Endodermal cell (in vitro differentiated cells): ENCODE data around the gene FBXW12. TPM values are rescaled to one million over a fixed set of nuclear protein-coding genes. Genes with fewer than 3 reads are reported as not detected.

Experiments
- DNase-seq: peaks from one replicate; pipeline ENCODE4 v3.0.0-alpha.2; 2017
- H3K27ac ChIP-seq: 2 replicates; pipeline ENCODE4 v1.5.1; 2013; ENCODE audit warnings: mild to moderate bottlenecking, low read depth, low read length, moderate library complexity
- H3K27me3 ChIP-seq: 2 replicates; pipeline ENCODE4 v1.6.1; 2013; ENCODE audit warnings: mild to moderate bottlenecking, low read length, moderate library complexity; ENCODE audit not compliant: insufficient read depth, control insufficient read depth, poor library complexity, severe bottlenecking
- H3K36me3 ChIP-seq: 2 replicates; pipeline ENCODE4 v1.7.0; 2013; ENCODE audit warnings: mild to moderate bottlenecking, low read length, moderate library complexity; ENCODE audit not compliant: control insufficient read depth, insufficient read depth
- H3K4me1 ChIP-seq: one replicate; pipeline ENCODE4 v1.7.0; 2013; ENCODE audit warnings: low read length; ENCODE audit not compliant: control insufficient read depth, insufficient read depth
- H3K4me3 ChIP-seq: 2 replicates; pipeline ENCODE4 v1.5.1; 2013; ENCODE audit warnings: mild to moderate bottlenecking, low read length, moderate library complexity
- H3K9ac ChIP-seq: 2 replicates; pipeline ENCODE4 v1.6.1; 2013; ENCODE audit warnings: mild to moderate bottlenecking, low read length, moderate library complexity; ENCODE audit not compliant: poor library complexity, severe bottlenecking; ENCODE audit errors: extremely low read depth
- H3K9me3 ChIP-seq: 2 replicates; pipeline ENCODE4 v1.6.1; 2013; ENCODE audit warnings: mild to moderate bottlenecking, low read length, moderate library complexity; ENCODE audit not compliant: control insufficient read depth
- H3K27ac Mint-ChIP-seq: 2 replicates; pipeline ENCODE4 v1.8.0; 2020; ENCODE audit warnings: mixed read lengths
- H3K27me3 Mint-ChIP-seq: 2 replicates; pipeline ENCODE4 v1.8.0; 2021; ENCODE audit warnings: mild to moderate bottlenecking, mixed read lengths; ENCODE audit not compliant: insufficient read depth
- H3K36me3 Mint-ChIP-seq: 2 replicates; pipeline ENCODE4 v1.8.0; 2020; ENCODE audit warnings: low read depth, mixed read lengths
- H3K4me1 Mint-ChIP-seq: 2 replicates; pipeline ENCODE4 v1.8.0; 2020; ENCODE audit warnings: mixed read lengths
- H3K4me3 Mint-ChIP-seq: 2 replicates; pipeline ENCODE4 v1.8.0; 2020; ENCODE audit warnings: mild to moderate bottlenecking, moderate library complexity, mixed read lengths
- H3K9me3 Mint-ChIP-seq: 2 replicates; pipeline ENCODE4 v1.8.0; 2020; ENCODE audit warnings: mild to moderate bottlenecking, mixed read lengths
- WGBS, 2 experiments: methylation state at CpG; one replicate each; pipeline versions ENCODE4 v1.1.5 to v1.1.7; 2013; ENCODE audit warnings: missing lambda C conversion rate in 2 of 2, mixed read lengths in 1 of 2; ENCODE audit not compliant: insufficient coverage in 1 of 2, insufficient read length in 1 of 2; 5-methylcytosine and 5-hydroxymethylcytosine counted together
- total RNA-seq, 2 donors: library from RNA; stranded (reverse); fragmentation: NEBNext Ultra II Directional in 1 of 2; extraction: Animal tissue kit (Norgen Biotek cat#: 25700) in 1 of 2; gene quantifications; 2 replicates in 1 of 2; 3 replicates in 1 of 2; pipeline ENCODE4 v1.2.1, GENCODE V29; 2021
- TF ChIP-seq, protein P1 (sequence below): fragments of 200-600 bp; sonication (generic); conservative IDR thresholded peaks from 2 replicates; pipeline ENCODE4 v1.5.0; 2021; ENCODE audit warnings: antibody characterized with exemption, mild to moderate bottlenecking

The FBXW12 gene
- total RNA-seq, 2 donors from 2014 or later = 0.13 to 1.4 TPM

DNA sequence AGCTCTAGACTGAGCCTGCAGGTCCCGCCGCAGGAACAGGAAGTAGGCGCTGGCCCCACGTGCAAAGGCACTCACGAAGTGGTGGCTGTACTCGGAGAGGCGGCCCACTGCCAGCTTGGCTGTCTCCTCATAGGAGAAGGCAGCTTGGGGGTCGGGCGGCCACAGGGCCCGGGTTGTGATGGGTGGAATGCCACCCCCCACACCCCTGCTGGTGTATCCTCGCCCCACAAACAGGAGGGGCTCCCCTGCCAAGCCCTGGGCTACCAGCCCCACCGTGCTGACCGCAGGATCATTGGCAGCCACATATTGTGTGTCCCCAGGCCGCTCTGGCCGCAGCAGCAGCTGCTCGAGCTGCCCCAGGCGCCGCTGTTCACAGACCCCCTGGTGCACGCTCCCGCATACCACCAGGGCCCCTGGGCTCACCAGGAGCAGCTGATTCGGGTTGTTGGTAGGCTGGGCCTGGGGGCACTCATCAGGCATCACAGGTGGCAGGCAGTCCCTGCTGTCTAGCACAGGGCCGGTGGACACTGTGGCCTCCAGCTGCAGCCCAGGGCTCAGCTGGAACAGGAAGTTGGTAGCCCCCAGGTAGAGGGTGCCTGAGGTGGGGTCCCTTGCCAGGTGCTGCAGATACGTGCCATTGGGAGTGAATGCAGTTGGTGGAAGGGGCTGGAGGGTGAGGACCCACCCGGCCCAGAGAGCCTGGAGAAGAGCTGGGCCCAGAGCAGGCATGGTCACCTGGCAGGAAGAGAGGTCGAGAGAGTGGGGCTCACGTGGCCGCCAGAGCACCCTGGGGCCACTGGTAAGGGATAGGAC is 52.1 kb downstream of the FBXW12 start:
- Histone ChIP-seq H3K27ac (no peak overlapping the region), H3K36me3 (peaks cover 8% of the 10 kb centered on the region), H3K4me1 (peaks cover 9% of the 10 kb centered on the region), H3K9me3 (no peaks in the 10 kb centered on the region), H3K4me3 (no peak overlapping the region), H3K27me3 (no peaks in the 10 kb centered on the region), H3K9ac (no peak overlapping the region)
- Mint-ChIP-seq H3K4me3 (no peak overlapping the region), H3K9me3 (no peaks in the 10 kb centered on the region), H3K27ac (peak overlapping the region; percentile 73), H3K27me3 (no peaks in the 10 kb centered on the region), H3K4me1 (peaks cover 31% of the 10 kb centered on the region), H3K36me3 (peaks cover 22% of the 10 kb centered on the region)
- TF ChIP-seq, protein P1, sequence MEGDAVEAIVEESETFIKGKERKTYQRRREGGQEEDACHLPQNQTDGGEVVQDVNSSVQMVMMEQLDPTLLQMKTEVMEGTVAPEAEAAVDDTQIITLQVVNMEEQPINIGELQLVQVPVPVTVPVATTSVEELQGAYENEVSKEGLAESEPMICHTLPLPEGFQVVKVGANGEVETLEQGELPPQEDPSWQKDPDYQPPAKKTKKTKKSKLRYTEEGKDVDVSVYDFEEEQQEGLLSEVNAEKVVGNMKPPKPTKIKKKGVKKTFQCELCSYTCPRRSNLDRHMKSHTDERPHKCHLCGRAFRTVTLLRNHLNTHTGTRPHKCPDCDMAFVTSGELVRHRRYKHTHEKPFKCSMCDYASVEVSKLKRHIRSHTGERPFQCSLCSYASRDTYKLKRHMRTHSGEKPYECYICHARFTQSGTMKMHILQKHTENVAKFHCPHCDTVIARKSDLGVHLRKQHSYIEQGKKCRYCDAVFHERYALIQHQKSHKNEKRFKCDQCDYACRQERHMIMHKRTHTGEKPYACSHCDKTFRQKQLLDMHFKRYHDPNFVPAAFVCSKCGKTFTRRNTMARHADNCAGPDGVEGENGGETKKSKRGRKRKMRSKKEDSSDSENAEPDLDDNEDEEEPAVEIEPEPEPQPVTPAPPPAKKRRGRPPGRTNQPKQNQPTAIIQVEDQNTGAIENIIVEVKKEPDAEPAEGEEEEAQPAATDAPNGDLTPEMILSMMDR = no peak
- no peak for DNase-seq
- WGBS, 2 experiments = 92 to 95% methylated on average over 11 to 27 of the region's 27 CpGs

DNA sequence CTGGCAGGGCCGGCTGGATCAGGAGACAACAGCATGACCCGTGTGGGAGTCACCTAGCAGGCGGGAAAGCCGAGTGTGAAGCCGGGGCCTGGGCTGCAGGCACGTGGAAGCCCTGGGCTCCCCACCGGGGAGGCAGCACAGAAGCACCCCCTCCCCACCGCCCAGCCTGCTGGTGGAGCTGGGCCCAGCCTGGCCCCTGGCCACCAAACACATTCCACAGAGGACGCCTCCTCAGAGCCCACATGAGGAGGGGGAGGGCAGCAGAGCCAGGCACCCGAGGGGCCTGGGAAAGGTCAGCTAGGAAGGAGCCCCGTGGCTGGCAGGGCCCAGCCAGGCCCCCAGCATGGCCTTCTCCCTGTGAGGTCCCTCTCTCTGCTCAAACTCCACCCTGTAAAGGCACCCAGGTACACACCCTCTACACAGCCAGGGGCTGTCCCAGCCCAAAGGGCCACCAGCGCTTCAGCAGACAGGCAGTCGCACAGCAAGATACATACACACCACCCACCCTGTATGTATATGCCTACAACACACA is 53.3 kb downstream of the FBXW12 start:
- 80 to 84% methylated on average over 8 to 13 of the region's 13 CpGs for WGBS, 2 experiments
- H3K4me3 ChIP-seq = no peak overlapping the region
- DNase-seq = no peak
- H3K27me3 Mint-ChIP-seq = no peaks in the 10 kb centered on the region
- no peaks in the 10 kb centered on the region for H3K9me3 ChIP-seq
- H3K36me3 Mint-ChIP-seq = peaks cover 16% of the 10 kb centered on the region
- H3K27me3 ChIP-seq = no peaks in the 10 kb centered on the region
- peaks cover 8% of the 10 kb centered on the region for H3K36me3 ChIP-seq
- peaks cover 12% of the 10 kb centered on the region for H3K4me1 ChIP-seq
- TF ChIP-seq, protein P1 = no peak
- H3K27ac Mint-ChIP-seq = peak overlapping the region; percentile 73
- peak overlapping the region; percentile 21 for H3K27ac ChIP-seq
- no peak overlapping the region for H3K4me3 Mint-ChIP-seq
- H3K9me3 Mint-ChIP-seq = no peaks in the 10 kb centered on the region
- no peak overlapping the region for H3K9ac ChIP-seq
- H3K4me1 Mint-ChIP-seq = peaks cover 32% of the 10 kb centered on the region

DNA sequence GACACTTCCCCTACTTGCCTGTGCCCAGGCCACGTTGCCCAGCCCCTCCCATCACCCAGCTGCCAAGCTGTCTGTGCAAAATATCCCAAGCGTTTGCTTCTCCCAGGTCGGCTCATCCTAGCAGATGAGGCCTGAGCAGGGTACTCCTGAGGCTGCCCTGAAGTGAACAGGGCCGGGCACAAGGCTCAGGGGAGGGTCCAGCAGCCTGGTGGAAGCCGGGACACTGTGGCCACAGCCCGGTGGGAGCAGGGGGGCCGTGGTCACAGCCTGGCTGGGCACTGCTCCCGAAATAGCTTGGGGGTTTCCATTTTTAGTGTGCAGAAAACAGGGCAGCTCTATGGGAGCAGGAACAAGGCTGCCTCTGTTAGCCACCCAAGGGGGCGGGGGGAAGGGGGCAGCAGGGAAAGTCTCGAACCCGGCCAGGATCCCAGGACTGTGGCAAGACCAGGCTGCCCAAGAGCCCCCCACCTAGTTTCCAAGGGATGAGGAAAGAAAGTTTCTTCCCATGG is 54.4 kb downstream of the FBXW12 start:
- Histone ChIP-seq H3K4me3 (no peak overlapping the region), H3K27me3 (no peaks in the 10 kb centered on the region), H3K9me3 (no peaks in the 10 kb centered on the region), H3K27ac (no peak overlapping the region), H3K4me1 (peaks cover 14% of the 10 kb centered on the region), H3K9ac (no peak overlapping the region), H3K36me3 (peaks cover 6% of the 10 kb centered on the region)
- H3K9me3 Mint-ChIP-seq = no peaks in the 10 kb centered on the region
- TF ChIP-seq, protein P1 = no peak
- H3K27me3 Mint-ChIP-seq = no peaks in the 10 kb centered on the region
- H3K27ac Mint-ChIP-seq = no peak overlapping the region
- H3K36me3 Mint-ChIP-seq = peaks cover 16% of the 10 kb centered on the region
- H3K4me1 Mint-ChIP-seq = peaks cover 39% of the 10 kb centered on the region
- H3K4me3 Mint-ChIP-seq = no peak overlapping the region
- WGBS, 2 experiments = 91 to 97% methylated on average over 11 of the region's 11 CpGs
- no peak for DNase-seq
